ENCODE data around the gene RNF144A.

RNF144A gene

DNA sequence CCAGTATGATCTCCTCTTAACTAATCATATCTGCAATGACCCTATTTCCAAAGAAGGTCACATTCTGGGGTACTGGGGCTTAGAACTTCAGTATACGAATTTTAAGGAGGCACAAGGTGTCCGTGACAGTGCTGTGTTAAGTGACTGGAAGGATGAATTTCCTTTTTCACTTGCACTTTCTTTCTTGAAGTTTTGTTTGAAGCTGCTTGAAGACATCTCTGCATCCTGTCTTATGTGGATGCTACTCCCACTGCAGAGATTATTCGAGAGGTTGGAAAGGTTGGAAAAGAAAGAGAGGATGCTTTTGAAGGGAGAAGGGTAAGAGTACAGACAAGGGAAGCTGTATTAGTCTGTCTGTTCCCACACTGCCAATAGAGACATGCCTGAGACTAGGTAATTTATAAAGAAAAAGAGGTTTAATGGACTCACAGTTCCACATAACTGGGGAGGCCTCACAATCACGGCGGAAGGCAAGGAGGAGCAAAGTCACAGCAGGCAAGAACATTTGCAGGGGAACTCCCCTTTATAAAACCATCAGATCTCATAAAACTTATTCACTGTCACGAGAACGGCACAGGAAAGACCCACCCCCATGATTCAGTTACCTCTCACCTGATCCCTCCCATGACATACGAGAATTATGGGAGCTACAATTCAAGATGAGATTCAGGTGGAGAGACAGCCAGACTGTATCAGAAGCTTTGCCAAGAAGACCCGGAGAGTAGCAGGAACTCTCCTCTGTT lies 3.6 kb upstream of the RNF144A start:
- Histone ChIP-seq H3K9me3 (replicated peaks; ENCODE audit: insufficient read depth, low read length) (no peaks in the 10 kb centered on the region), H3K4me3 (ENCODE audit: low read length) (no peak overlapping the region), H3K4me1 (ENCODE audit: low read length) (peaks cover 17% of the 10 kb centered on the region), H3K27me3 (replicated peaks; ENCODE audit: insufficient read depth, low read length) (peaks cover 21% of the 10 kb centered on the region; the same call in 1 of the 2 replicates), H2AFZ (ENCODE audit: low read length) (no peak overlapping the region), H3K4me2 (ENCODE audit: low read depth, low read length) (no peak overlapping the region), H3K27ac (ENCODE audit: low read length) (no peak overlapping the region), H3K9ac (ENCODE audit: low read length) (no peak overlapping the region), H3F3A (ENCODE audit: insufficient read depth, low read length) (peaks cover 4% of the 10 kb centered on the region; the same call in 1 of the 2 replicates), H3K36me3 (replicated peaks; ENCODE audit: insufficient read depth, low read length) (no peaks in the 10 kb centered on the region), H3K79me2 (ENCODE audit: low read length) (no peaks in the 10 kb centered on the region), H3K9me2 (replicated peaks; ENCODE audit: insufficient read depth, low read length) (no peaks in the 10 kb centered on the region), H4K20me1 (ENCODE audit: insufficient read depth, low read length) (no peaks in the 10 kb centered on the region)
- DNase-seq = no peak
- no peak for TF ChIP-seq EZH2phosphoT487 (IDR thresholded peaks at IDR 0.05; ENCODE audit: low read length)
- TF ChIP-seq, protein P1, sequence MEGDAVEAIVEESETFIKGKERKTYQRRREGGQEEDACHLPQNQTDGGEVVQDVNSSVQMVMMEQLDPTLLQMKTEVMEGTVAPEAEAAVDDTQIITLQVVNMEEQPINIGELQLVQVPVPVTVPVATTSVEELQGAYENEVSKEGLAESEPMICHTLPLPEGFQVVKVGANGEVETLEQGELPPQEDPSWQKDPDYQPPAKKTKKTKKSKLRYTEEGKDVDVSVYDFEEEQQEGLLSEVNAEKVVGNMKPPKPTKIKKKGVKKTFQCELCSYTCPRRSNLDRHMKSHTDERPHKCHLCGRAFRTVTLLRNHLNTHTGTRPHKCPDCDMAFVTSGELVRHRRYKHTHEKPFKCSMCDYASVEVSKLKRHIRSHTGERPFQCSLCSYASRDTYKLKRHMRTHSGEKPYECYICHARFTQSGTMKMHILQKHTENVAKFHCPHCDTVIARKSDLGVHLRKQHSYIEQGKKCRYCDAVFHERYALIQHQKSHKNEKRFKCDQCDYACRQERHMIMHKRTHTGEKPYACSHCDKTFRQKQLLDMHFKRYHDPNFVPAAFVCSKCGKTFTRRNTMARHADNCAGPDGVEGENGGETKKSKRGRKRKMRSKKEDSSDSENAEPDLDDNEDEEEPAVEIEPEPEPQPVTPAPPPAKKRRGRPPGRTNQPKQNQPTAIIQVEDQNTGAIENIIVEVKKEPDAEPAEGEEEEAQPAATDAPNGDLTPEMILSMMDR (IDR thresholded peaks at IDR 0.05; ENCODE audit: low read length) = no peak
- TF ChIP-seq EZH2 (optimal IDR thresholded peaks at IDR 0.05; ENCODE audit: low read depth, low read length) = no peak

DNA sequence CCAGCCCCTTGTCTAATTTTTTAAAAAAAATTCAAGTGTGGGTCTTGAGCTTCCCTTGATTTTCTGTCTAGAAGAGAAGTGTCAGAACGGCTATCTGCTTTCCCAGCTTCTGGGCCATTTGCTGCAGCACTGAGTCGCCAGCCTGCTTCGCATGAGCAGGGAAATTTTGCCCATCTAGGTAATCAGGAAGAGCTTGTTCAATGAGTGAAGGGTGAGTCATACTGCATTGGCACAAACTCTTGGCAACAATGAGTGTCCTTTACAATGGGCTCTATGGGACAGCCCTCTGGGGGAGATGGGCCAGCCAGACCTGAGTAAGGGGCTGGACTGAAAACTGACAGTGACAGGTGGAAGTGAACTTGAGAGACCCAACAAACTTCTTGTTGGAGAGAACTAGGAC lies 2.4 kb upstream of the RNF144A start:
- Histone ChIP-seq H3K9ac (ENCODE audit: low read length) (no peak overlapping the region), H3K27ac (ENCODE audit: low read length) (no peak overlapping the region), H4K20me1 (ENCODE audit: insufficient read depth, low read length) (no peaks in the 10 kb centered on the region), H3K79me2 (ENCODE audit: low read length) (no peaks in the 10 kb centered on the region), H3K4me2 (ENCODE audit: low read depth, low read length) (no peak overlapping the region), H3K9me2 (replicated peaks; ENCODE audit: insufficient read depth, low read length) (no peaks in the 10 kb centered on the region), H3K27me3 (replicated peaks; ENCODE audit: insufficient read depth, low read length) (peaks cover 21% of the 10 kb centered on the region; the same call in 1 of the 2 replicates), H2AFZ (ENCODE audit: low read length) (no peak overlapping the region), H3K9me3 (replicated peaks; ENCODE audit: insufficient read depth, low read length) (no peaks in the 10 kb centered on the region), H3K4me3 (ENCODE audit: low read length) (no peak overlapping the region), H3K36me3 (replicated peaks; ENCODE audit: insufficient read depth, low read length) (no peaks in the 10 kb centered on the region), H3K4me1 (ENCODE audit: low read length) (peaks cover 10% of the 10 kb centered on the region; the same call in 1 of the 2 replicates), H3F3A (ENCODE audit: insufficient read depth, low read length) (no peaks in the 10 kb centered on the region)
- no peak for DNase-seq
- TF ChIP-seq, protein P1 (IDR thresholded peaks at IDR 0.05; ENCODE audit: low read length) = no peak
- no peak for TF ChIP-seq EZH2 (optimal IDR thresholded peaks at IDR 0.05; ENCODE audit: low read depth, low read length)
- no peak for TF ChIP-seq EZH2phosphoT487 (IDR thresholded peaks at IDR 0.05; ENCODE audit: low read length)

DNA sequence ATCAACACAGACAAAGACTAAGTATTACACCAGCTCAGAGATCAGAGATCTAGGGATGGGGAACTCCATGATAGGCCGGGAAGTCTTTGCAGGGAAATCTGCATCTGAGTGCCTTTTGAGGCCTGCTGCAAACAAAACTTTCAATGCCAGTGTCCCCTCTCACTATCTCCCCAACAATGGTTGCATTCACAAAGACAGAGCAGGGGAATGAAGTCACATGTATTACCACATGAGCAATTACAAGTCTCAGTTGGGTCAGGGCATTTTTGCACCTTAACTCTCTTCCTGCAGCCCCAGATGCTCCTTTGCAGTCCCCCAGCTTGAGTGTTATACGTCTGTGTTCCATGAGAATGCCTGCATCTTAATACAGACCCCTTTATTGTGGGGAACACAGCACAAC lies 1.8 kb upstream of the RNF144A start:
- peaks cover 21% of the 10 kb centered on the region; the same call in 1 of the 2 replicates for H3K27me3 ChIP-seq (replicated peaks; ENCODE audit: insufficient read depth, low read length)
- H3K9me3 ChIP-seq (replicated peaks; ENCODE audit: insufficient read depth, low read length) = no peaks in the 10 kb centered on the region
- H3K4me2 ChIP-seq (ENCODE audit: low read depth, low read length) = no peak overlapping the region
- no peak for DNase-seq
- H3K36me3 ChIP-seq (replicated peaks; ENCODE audit: insufficient read depth, low read length) = no peaks in the 10 kb centered on the region
- H3K4me1 ChIP-seq (ENCODE audit: low read length) = peaks cover 5% of the 10 kb centered on the region; the same call in 1 of the 2 replicates
- TF ChIP-seq, protein P1 (IDR thresholded peaks at IDR 0.05; ENCODE audit: low read length) = no peak
- TF ChIP-seq EZH2 (optimal IDR thresholded peaks at IDR 0.05; ENCODE audit: low read depth, low read length) (no peak), EZH2phosphoT487 (IDR thresholded peaks at IDR 0.05; ENCODE audit: low read length) (no peak)
- H3K9me2 ChIP-seq (replicated peaks; ENCODE audit: insufficient read depth, low read length) = no peaks in the 10 kb centered on the region
- H3K79me2 ChIP-seq (ENCODE audit: low read length) = no peaks in the 10 kb centered on the region
- H3K4me3 ChIP-seq (ENCODE audit: low read length) = no peak overlapping the region
- no peak overlapping the region for H3K27ac ChIP-seq (ENCODE audit: low read length)
- no peak overlapping the region for H3K9ac ChIP-seq (ENCODE audit: low read length)
- no peak overlapping the region for H2AFZ ChIP-seq (ENCODE audit: low read length)
- no peaks in the 10 kb centered on the region for H4K20me1 ChIP-seq (ENCODE audit: insufficient read depth, low read length)
- H3F3A ChIP-seq (ENCODE audit: insufficient read depth, low read length) = no peaks in the 10 kb centered on the region

All from MM.1S (cell line).